Uterus (tissue), 4 donors: ENCODE measurements around the gene MXD1. TPM values are rescaled to one million over a fixed set of nuclear protein-coding genes. Genes with fewer than 3 reads are reported as not detected.

Experiments used
- DNase-seq, 2 donors: peaks; one replicate each; pipeline ENCODE4 v3.0.0-alpha.2; 2019 to 2020
- H3K27ac ChIP-seq, 2 donors: fragments of 200-600 bp; sonication (generic); 1 replicate in 1 of 2; 2 replicates in 1 of 2; pipeline ENCODE4 v1.5.1; 2016 to 2018
- H3K27me3 ChIP-seq, 2 donors: fragments of 200-600 bp; sonication (generic); one replicate each; pipeline ENCODE4 v1.5.1; 2018 to 2019; ENCODE audit warnings: control low read depth in 1 of 2
- H3K36me3 ChIP-seq, 2 donors: fragments of 200-600 bp; sonication (generic); one replicate each; pipeline ENCODE4 v1.5.1; 2019; ENCODE audit warnings: control low read depth in 1 of 2
- H3K4me1 ChIP-seq, 2 donors: fragments of 200-600 bp; sonication (generic); one replicate each; pipeline ENCODE4 v1.5.1; 2018 to 2019; ENCODE audit warnings: control low read depth in 1 of 2
- H3K4me3 ChIP-seq, 2 donors: fragments of 200-600 bp; sonication (generic); 1 replicate in 1 of 2; 2 replicates in 1 of 2; pipeline ENCODE4 v1.5.1; 2018 to 2019; ENCODE audit warnings: mild to moderate bottlenecking in 1 of 2
- H3K9me3 ChIP-seq, 2 donors: fragments of 200-600 bp; sonication (generic); one replicate each; pipeline ENCODE4 v1.5.1; 2019; ENCODE audit warnings: control low read depth in 1 of 2
- POLR2A ChIP-seq, 2 donors: fragments of 450-650 bp; IDR thresholded peaks; one replicate each; pipeline ENCODE4 v1.6.1; 2016; ENCODE audit warnings: antibody characterized with exemption in 2 of 2, mild to moderate bottlenecking in 1 of 2, moderate library complexity in 1 of 2
- intact Hi-C: fragments of 100-400 bp; cut with DNase I; formaldehyde crosslinking; loops from one replicate; pipeline ENCODE4 v1.15.1; 2023; ENCODE audit warnings: low total_unique reads
- total RNA-seq, 4 donors: library from RNA; depleted of rRNA in 3 of 4; stranded (reverse); fragments of >200 nt in 3 of 4; gene quantifications; one replicate each; pipeline versions ENCODE4 v1.1.0 to v1.2.4, GENCODE V29; 2014 to 2023
- TF ChIP-seq, protein P1 (sequence below), 4 experiments: fragments of 200-600 bp in 2 of 4; fragments of 450-650 bp in 2 of 4; sonication (generic) in 2 of 4; IDR thresholded peaks; one replicate each; pipeline ENCODE4 v1.5.1; 2016 to 2019; ENCODE audit warnings: antibody characterized with exemption in 4 of 4, mild to moderate bottlenecking in 2 of 4, moderate library complexity in 1 of 4
- donor health status: DM: yes; HTN: yes; CAD: no.

MXD1 gene
- total RNA-seq, 4 donors from 2014 or later, result 6.5 to 11.3 (median 8.0) TPM

GRCh38 chr2:69926849-69927515, 12.1 kb downstream of the MXD1 start:
- Histone ChIP-seq H3K36me3 (no peaks in the 10 kb centered on the region), H3K27ac (no peak overlapping the region), H3K27me3 (no peaks in the 10 kb centered on the region), H3K4me1 (no peaks in the 10 kb centered on the region), H3K9me3 (no peaks in the 10 kb centered on the region), H3K4me3 (no peak overlapping the region)
- TF ChIP-seq POLR2A (IDR thresholded peaks at IDR 0.05), result no peak
- DNase-seq, result no peak
- intact Hi-C loops, result no loop called here

GRCh38 chr2:69931832-69932595, 17.1 kb downstream of the MXD1 start:
- H3K4me3 ChIP-seq, result no peak overlapping the region
- no peaks in the 10 kb centered on the region for H3K36me3 ChIP-seq
- intact Hi-C loops, result no loop called here
- no peaks in the 10 kb centered on the region for H3K27me3 ChIP-seq
- no peak overlapping the region for H3K27ac ChIP-seq
- DNase-seq, result no peak
- no peaks in the 10 kb centered on the region for H3K9me3 ChIP-seq
- no peak for TF ChIP-seq POLR2A (IDR thresholded peaks at IDR 0.05)
- TF ChIP-seq, protein P1, sequence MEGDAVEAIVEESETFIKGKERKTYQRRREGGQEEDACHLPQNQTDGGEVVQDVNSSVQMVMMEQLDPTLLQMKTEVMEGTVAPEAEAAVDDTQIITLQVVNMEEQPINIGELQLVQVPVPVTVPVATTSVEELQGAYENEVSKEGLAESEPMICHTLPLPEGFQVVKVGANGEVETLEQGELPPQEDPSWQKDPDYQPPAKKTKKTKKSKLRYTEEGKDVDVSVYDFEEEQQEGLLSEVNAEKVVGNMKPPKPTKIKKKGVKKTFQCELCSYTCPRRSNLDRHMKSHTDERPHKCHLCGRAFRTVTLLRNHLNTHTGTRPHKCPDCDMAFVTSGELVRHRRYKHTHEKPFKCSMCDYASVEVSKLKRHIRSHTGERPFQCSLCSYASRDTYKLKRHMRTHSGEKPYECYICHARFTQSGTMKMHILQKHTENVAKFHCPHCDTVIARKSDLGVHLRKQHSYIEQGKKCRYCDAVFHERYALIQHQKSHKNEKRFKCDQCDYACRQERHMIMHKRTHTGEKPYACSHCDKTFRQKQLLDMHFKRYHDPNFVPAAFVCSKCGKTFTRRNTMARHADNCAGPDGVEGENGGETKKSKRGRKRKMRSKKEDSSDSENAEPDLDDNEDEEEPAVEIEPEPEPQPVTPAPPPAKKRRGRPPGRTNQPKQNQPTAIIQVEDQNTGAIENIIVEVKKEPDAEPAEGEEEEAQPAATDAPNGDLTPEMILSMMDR (IDR thresholded peaks at IDR 0.05), result no peak
- no peaks in the 10 kb centered on the region for H3K4me1 ChIP-seq

- Histone ChIP-seq H3K27me3 (no peaks in the 10 kb centered on the region), H3K4me1 (no peaks in the 10 kb centered on the region), H3K36me3 (no peaks in the 10 kb centered on the region), H3K27ac (no peak overlapping the region), H3K9me3 (no peaks in the 10 kb centered on the region), H3K4me3 (no peak overlapping the region)
- no peak for DNase-seq
- TF ChIP-seq, protein P1 (IDR thresholded peaks at IDR 0.05), result no peak
- TF ChIP-seq POLR2A (IDR thresholded peaks at IDR 0.05), result no peak
- intact Hi-C loops, result no loop called here
Measured at GRCh38 chr2:69932596-69932922, 17.6 kb downstream of the MXD1 start.

DNA sequence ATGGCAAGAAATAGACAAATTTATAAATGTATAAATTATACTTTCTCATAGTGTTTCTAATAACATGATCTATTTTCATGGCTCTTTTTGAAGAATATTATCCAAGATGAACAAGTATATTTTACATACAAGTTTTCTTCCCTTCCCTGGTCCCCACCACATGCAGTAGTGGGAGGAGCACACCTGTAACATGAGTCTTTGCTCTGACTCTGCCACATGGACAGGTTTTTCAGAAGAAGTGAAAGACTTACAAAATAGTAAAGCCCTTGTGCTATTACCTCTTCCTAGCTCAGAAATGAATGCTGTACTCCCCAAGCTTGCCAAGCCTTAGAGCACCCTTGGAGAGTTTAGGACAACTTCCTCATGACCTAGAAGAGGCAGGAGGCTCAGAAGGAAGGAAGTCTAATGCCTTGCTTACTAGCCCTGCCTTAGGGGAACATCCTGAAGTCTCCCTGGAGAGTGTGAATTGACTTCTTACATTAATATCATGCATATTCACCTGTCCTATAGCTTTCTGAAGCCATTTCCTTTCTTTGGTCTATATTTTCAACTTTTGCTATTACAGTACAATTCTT, 18.4 kb downstream of the MXD1 start:
- H3K4me3 ChIP-seq, result no peak overlapping the region
- H3K27ac ChIP-seq, result no peak overlapping the region
- no peaks in the 10 kb centered on the region for H3K27me3 ChIP-seq
- DNase-seq, result no peak
- no peaks in the 10 kb centered on the region for H3K36me3 ChIP-seq
- intact Hi-C loops, result no loop called here
- no peaks in the 10 kb centered on the region for H3K4me1 ChIP-seq
- TF ChIP-seq, protein P1 (IDR thresholded peaks at IDR 0.05), result no peak
- no peak for TF ChIP-seq POLR2A (IDR thresholded peaks at IDR 0.05)
- no peaks in the 10 kb centered on the region for H3K9me3 ChIP-seq

GRCh38 chr2:69933839-69934613, 19.1 kb downstream of the MXD1 start:
- intact Hi-C loops, result no loop called here
- TF ChIP-seq, protein P1 (IDR thresholded peaks at IDR 0.05), result no peak
- TF ChIP-seq POLR2A (IDR thresholded peaks at IDR 0.05), result no peak

More at GRCh38 chr2:69933839-69934613, 19.1 kb downstream of the MXD1 start:
- H3K9me3 ChIP-seq, result no peaks in the 10 kb centered on the region
- no peak overlapping the region for H3K27ac ChIP-seq
- H3K27me3 ChIP-seq, result no peaks in the 10 kb centered on the region
- H3K4me1 ChIP-seq, result no peaks in the 10 kb centered on the region
- H3K4me3 ChIP-seq, result no peak overlapping the region
- DNase-seq, result no peak
- H3K36me3 ChIP-seq, result no peaks in the 10 kb centered on the region
